MCF 10A (cell line): ENCODE data around the gene CEP19. TPM values are rescaled to one million over a fixed set of nuclear protein-coding genes. Genes with fewer than 3 reads are reported as not detected.
A peak's percentile ranks its signal among the peaks of the same experiment; 100 is the strongest.

Experiments used
- Bru-seq: library from RNA; stranded (reverse); fragments of 400-500 nt; gene quantifications from one replicate; lab custom pipeline; 2021; lab: Mats Ljungman, UMichigan
- BruChase-seq, 2 experiments: library from RNA; stranded (reverse); fragments of 400-500 nt; gene quantifications; one replicate each; lab custom pipeline; 2021; lab: Mats Ljungman, UMichigan
- BruUV-seq: library from RNA; stranded (reverse); fragments of 400-500 nt; replicated peaks from 2 replicates; lab custom pipeline; 2021; lab: Mats Ljungman, UMichigan
- CTCF ChIA-PET: fragments of 300-600 bp; sonication (Branson Sonifier 250); formaldehyde crosslinking; extraction: SDS; loops from one replicate; lab custom pipeline; 2021; ENCODE audit warnings: antibody characterized with exemption, inconsistent platforms; lab: Yijun Ruan, JAX
- POLR2A ChIA-PET: fragments of 300-600, 350-650 bp; sonication (Branson Sonifier 250); formaldehyde crosslinking; extraction: SDS; loops from one replicate; lab custom pipeline; 2020; ENCODE audit warnings: antibody characterized with exemption, inconsistent platforms; lab: Yijun Ruan, JAX
- DNase-seq: peaks from one replicate; pipeline ENCODE4 v3.0.0-alpha.2; 2018; ENCODE audit not compliant: unreplicated experiment
- H3K27ac Mint-ChIP-seq: one replicate; pipeline ENCODE4 v1.8.0; 2022; ENCODE audit warnings: mild to moderate bottlenecking, low read depth, mixed read lengths; ENCODE audit not compliant: unreplicated experiment
- H3K27me3 Mint-ChIP-seq: one replicate; pipeline ENCODE4 v1.8.0; 2022; ENCODE audit warnings: mixed read lengths; ENCODE audit not compliant: insufficient read depth, unreplicated experiment
- H3K36me3 Mint-ChIP-seq: one replicate; pipeline ENCODE4 v1.8.0; 2022; ENCODE audit warnings: mild to moderate bottlenecking, moderate library complexity, mixed read lengths; ENCODE audit not compliant: insufficient read depth, unreplicated experiment
- H3K4me1 Mint-ChIP-seq: one replicate; pipeline ENCODE4 v1.8.0; 2022; ENCODE audit warnings: mixed read lengths; ENCODE audit not compliant: insufficient read depth, unreplicated experiment
- H3K4me3 Mint-ChIP-seq: one replicate; pipeline ENCODE4 v1.8.0; 2022; ENCODE audit warnings: mild to moderate bottlenecking, moderate library complexity, mixed read lengths; ENCODE audit not compliant: unreplicated experiment
- H3K9me3 Mint-ChIP-seq: one replicate; pipeline ENCODE4 v1.8.0; 2022; ENCODE audit warnings: mixed read lengths; ENCODE audit not compliant: unreplicated experiment
- CTCF ChIP-seq: fragments of 200-600 bp; IDR thresholded peaks from one replicate; pipeline ENCODE4 v1.8.0; 2022; ENCODE audit warnings: antibody characterized with exemption, mild to moderate bottlenecking; ENCODE audit not compliant: unreplicated experiment
- intact Hi-C: fragments of 100-400 bp; cut with micrococcal nuclease; formaldehyde crosslinking; loops from 2 replicates; pipeline ENCODE4 v1.14.1; 2022
- long read RNA-seq: library from polyadenylated mRNA; stranded (forward); transcript quantifications from one replicate; pipeline ENCODE4 v2.0.0, GENCODE V29; 2022
- total RNA-seq: library from RNA; stranded (reverse); gene quantifications from 2 replicates; pipeline ENCODE4 v1.2.3, GENCODE V29; 2022

CEP19 gene
- 1.8 and 3.2 TPM in 2 replicates for total RNA-seq
- Bru-seq, nascent RNA, result percentile 42 among the genes with signal in this experiment
- percentile 71 among the genes with signal in this experiment for BruChase-seq, experiment 1, labeled RNA remaining after a 6-hour chase
- BruChase-seq, experiment 2, labeled RNA remaining after a 2-hour chase, result percentile 59 among the genes with signal in this experiment
- long read RNA-seq, transcript CEP19-202 (3 exons, 2,201 nt), result major isoform, 5 of 6 reads
- long read RNA-seq, partial matches to known transcripts, result 0 of 6 reads
- long read RNA-seq, other reads (novel, unspliced or antisense), result 1 of 6 reads

- no peaks in the 10 kb centered on the region for H3K36me3 Mint-ChIP-seq
- no peaks in the 10 kb centered on the region for H3K9me3 Mint-ChIP-seq
- peaks cover 5% of the 10 kb centered on the region for H3K4me1 Mint-ChIP-seq
- no TSS peak for BruUV-seq
- ChIA-PET CTCF (interaction anchor here (1.2 kb wide), 1 partner anchor 27 kb away, joined by 3 read pairs; no protein-coding TSS in a partner anchor), POLR2A (interaction anchor here (0.6 to 3.0 kb wide), 14 partner anchors 9 to 756 kb away, joined by 3 to 30 read pairs (median 6); partner anchors contain the start of genes FBXO45, NCBP2, PAK2 and SENP5)
- no peaks in the 10 kb centered on the region for H3K27me3 Mint-ChIP-seq
- H3K27ac Mint-ChIP-seq, result peak within 1 kb of the TSS; percentile 91
- TF ChIP-seq CTCF, result no peak
- DNase-seq, result peak; percentile 79
- intact Hi-C loops, result loop anchor here (1.0 kb wide), 1 partner anchor 230 kb away; the partner anchor contains the start of gene NCBP2
- H3K4me3 Mint-ChIP-seq, result peak within 1 kb of the TSS; percentile 93
Observed at GRCh38 chr3:196711838-196712513, at the start of gene CEP19, which contains the start of gene PIGX. TSS of gene CEP19 (minus strand) at chr3:196712250. CDS start at chr3:196708657, 3,593 bp downstream. TSS of gene PIGX (plus strand) at chr3:196712377.

GRCh38 chr3:196757876-196758739, 46.1 kb upstream of the CEP19 start:
- H3K27me3 Mint-ChIP-seq, result no peaks in the 10 kb centered on the region

GRCh38 chr3:196756732-196757131, 44.7 kb upstream of the CEP19 start:
- H3K27ac Mint-ChIP-seq, result no peak overlapping the region
- BruUV-seq, result no TSS peak
- H3K36me3 Mint-ChIP-seq, result peaks cover 29% of the 10 kb centered on the region
- H3K4me1 Mint-ChIP-seq, result peaks cover 28% of the 10 kb centered on the region
- peaks cover 10% of the 10 kb centered on the region for H3K9me3 Mint-ChIP-seq
- H3K4me3 Mint-ChIP-seq, result no peak overlapping the region
- CTCF ChIA-PET, result no interaction called here
- intact Hi-C loops, result no loop called here
- H3K27me3 Mint-ChIP-seq, result no peaks in the 10 kb centered on the region
- POLR2A ChIA-PET, result interaction anchor here (0.6 kb wide), 1 partner anchor 325 kb away, joined by 4 read pairs; no protein-coding TSS in a partner anchor
- no peak for TF ChIP-seq CTCF
- no peak for DNase-seq

More at GRCh38 chr3:196757876-196758739, 46.1 kb upstream of the CEP19 start:
- Mint-ChIP-seq H3K4me3 (no peak overlapping the region), H3K27ac (peak overlapping the region; percentile 47), H3K4me1 (peaks cover 28% of the 10 kb centered on the region), H3K9me3 (peaks cover 10% of the 10 kb centered on the region), H3K36me3 (peaks cover 22% of the 10 kb centered on the region)
- intact Hi-C loops, result no loop called here
- CTCF ChIA-PET, result interaction anchor here (0.6 kb wide), 1 partner anchor 37 kb away, joined by 3 read pairs; no protein-coding TSS in a partner anchor
- no TSS peak for BruUV-seq
- DNase-seq, result peak; percentile 52
- POLR2A ChIA-PET, result interaction anchor here (1.5 kb wide), 1 partner anchor 17 kb away, joined by 9 read pairs; no protein-coding TSS in a partner anchor
- TF ChIP-seq CTCF, result no peak
